H9 (cell line): ENCODE measurements around the gene ZNF213. TPM values are rescaled to one million over a fixed set of nuclear protein-coding genes. Genes with fewer than 3 reads are reported as not detected.

Source experiments
- DNase-seq: peaks from one replicate; pipeline ENCODE4 v3.0.0-alpha.2; 2017
- H2AFZ ChIP-seq: one replicate; pipeline ENCODE4 v1.6.1; 2013; ENCODE audit warnings: mild to moderate bottlenecking, low read length, control low read depth, moderate library complexity
- H2AK5ac ChIP-seq: 2 replicates; pipeline ENCODE4 v1.6.1; 2013; ENCODE audit warnings: low read length, control low read depth, mixed read lengths; ENCODE audit not compliant: insufficient read length
- H2BK120ac ChIP-seq: one replicate; pipeline ENCODE4 v1.6.1; 2013; ENCODE audit warnings: low read depth, mild to moderate bottlenecking, low read length, control low read depth, inconsistent platforms; ENCODE audit not compliant: poor library complexity, severe bottlenecking
- H2BK12ac ChIP-seq: 2 replicates; pipeline ENCODE4 v1.6.1; 2013; ENCODE audit warnings: low read length, control low read depth, mixed read lengths, low read depth; ENCODE audit not compliant: insufficient read length
- H2BK15ac ChIP-seq: 2 replicates; pipeline ENCODE4 v1.6.1; 2013; ENCODE audit warnings: low read depth, low read length, control low read depth
- H2BK20ac ChIP-seq: one replicate; pipeline ENCODE4 v1.6.1; 2013; ENCODE audit warnings: low read depth, mild to moderate bottlenecking, low read length, control low read depth, inconsistent platforms; ENCODE audit not compliant: poor library complexity, severe bottlenecking
- H2BK5ac ChIP-seq: 2 replicates; pipeline ENCODE4 v1.6.1; 2013; ENCODE audit warnings: low read length, control low read depth, mixed read lengths; ENCODE audit not compliant: insufficient read length
- H3K14ac ChIP-seq: 2 replicates; pipeline ENCODE4 v1.6.1; 2013; ENCODE audit warnings: low read length, control low read depth; ENCODE audit not compliant: insufficient read depth
- H3K18ac ChIP-seq: 2 replicates; pipeline ENCODE4 v1.6.1; 2013; ENCODE audit warnings: low read depth, mild to moderate bottlenecking, mixed read lengths, low read length, control low read depth; ENCODE audit not compliant: insufficient read length
- H3K23ac ChIP-seq: 2 replicates; pipeline ENCODE4 v1.6.1; 2013; ENCODE audit warnings: low read length, control low read depth, mixed read lengths, low read depth; ENCODE audit not compliant: insufficient read length
- H3K23me2 ChIP-seq: 2 replicates; pipeline ENCODE4 v1.6.1; 2013; ENCODE audit warnings: low read depth, mild to moderate bottlenecking, mixed read lengths, low read length, control low read depth; ENCODE audit not compliant: insufficient read length, poor library complexity, severe bottlenecking
- H3K27ac ChIP-seq: 2 replicates; pipeline ENCODE4 v1.5.1; 2013; ENCODE audit warnings: low read length, control low read depth, mixed read lengths, low read depth; ENCODE audit not compliant: insufficient read length
- H3K27me3 ChIP-seq: 2 replicates; pipeline ENCODE4 v1.6.1; 2013; ENCODE audit warnings: low read length, control low read depth, inconsistent platforms; ENCODE audit not compliant: insufficient read depth
- H3K4ac ChIP-seq: 2 replicates; pipeline ENCODE4 v1.6.1; 2013; ENCODE audit warnings: low read depth, mild to moderate bottlenecking, control low read depth, inconsistent platforms, low read length, moderate library complexity
- H3K4me1 ChIP-seq: 2 replicates; pipeline ENCODE4 v1.6.1; 2013; ENCODE audit warnings: low read length, control low read depth, inconsistent platforms; ENCODE audit not compliant: insufficient read depth
- H3K4me2 ChIP-seq: 2 replicates; pipeline ENCODE4 v1.6.1; 2013; ENCODE audit warnings: low read length, control low read depth, mixed read lengths; ENCODE audit not compliant: insufficient read length, insufficient read depth
- H3K56ac ChIP-seq: 2 replicates; pipeline ENCODE4 v1.6.1; 2013; ENCODE audit warnings: low read depth, mild to moderate bottlenecking, mixed read lengths, low read length, control low read depth; ENCODE audit not compliant: insufficient read length
- H3K79me1 ChIP-seq: 2 replicates; pipeline ENCODE4 v1.6.1; 2013; ENCODE audit warnings: low read depth, mild to moderate bottlenecking, moderate library complexity, low read length, control low read depth, inconsistent platforms; ENCODE audit not compliant: insufficient read depth, poor library complexity, severe bottlenecking
- H3K79me2 ChIP-seq: 2 replicates; pipeline ENCODE4 v1.6.1; 2013; ENCODE audit warnings: low read length, control low read depth, inconsistent platforms; ENCODE audit not compliant: insufficient read depth
- H3K9ac ChIP-seq: 2 replicates; pipeline ENCODE4 v1.6.1; 2013; ENCODE audit warnings: low read length, control low read depth, mixed read lengths; ENCODE audit not compliant: insufficient read length; ENCODE audit errors: extremely low read depth
- H3K9me3 ChIP-seq: one replicate; pipeline ENCODE4 v1.6.1; 2013; ENCODE audit warnings: low read depth, low read length, inconsistent platforms; ENCODE audit not compliant: control insufficient read depth
- H3T11ph ChIP-seq: one replicate; pipeline ENCODE4 v1.6.1; 2013; ENCODE audit warnings: mild to moderate bottlenecking, low read length, control low read depth, inconsistent platforms
- H4K20me1 ChIP-seq: one replicate; pipeline ENCODE4 v1.6.1; 2013; ENCODE audit not compliant: control insufficient read depth, insufficient read length, insufficient read depth
- H4K5ac ChIP-seq: 2 replicates; pipeline ENCODE4 v1.6.1; 2013; ENCODE audit warnings: low read depth, mild to moderate bottlenecking, mixed read lengths, low read length, control low read depth; ENCODE audit not compliant: insufficient read length
- H4K8ac ChIP-seq: replicated peaks from 2 replicates; pipeline ENCODE4 v1.6.1; 2013; ENCODE audit warnings: low read length, control low read depth, mixed read lengths, low read depth; ENCODE audit not compliant: insufficient read length
- H4K91ac ChIP-seq: 2 replicates; pipeline ENCODE4 v1.6.1; 2013; ENCODE audit warnings: low read depth, mild to moderate bottlenecking, moderate library complexity, mixed read lengths, low read length, control low read depth; ENCODE audit not compliant: insufficient read length
- H3K27ac Mint-ChIP-seq, 3 experiments: 2 replicates in 2 of 3; 3 replicates in 1 of 3; pipeline ENCODE4 v1.8.0; 2020 to 2021; ENCODE audit warnings: mixed read lengths in 3 of 3, mild to moderate bottlenecking in 1 of 3, moderate library complexity in 1 of 3
- H3K27me3 Mint-ChIP-seq: 2 replicates; pipeline ENCODE4 v1.8.0; 2021; ENCODE audit warnings: low read depth, mild to moderate bottlenecking, moderate library complexity, mixed read lengths
- H3K36me3 Mint-ChIP-seq, 3 experiments: 2 replicates in 2 of 3; 3 replicates in 1 of 3; pipeline ENCODE4 v1.8.0; 2020 to 2021; ENCODE audit warnings: low read depth in 3 of 3, mixed read lengths in 3 of 3; ENCODE audit not compliant: insufficient read depth in 1 of 3
- H3K4me1 Mint-ChIP-seq, 2 experiments: 2 replicates each; pipeline ENCODE4 v1.8.0; 2020; ENCODE audit warnings: mixed read lengths in 2 of 2
- H3K4me3 Mint-ChIP-seq, 2 experiments: 2 replicates in 1 of 2; 3 replicates in 1 of 2; pipeline ENCODE4 v1.8.0; 2020 to 2021; ENCODE audit warnings: mild to moderate bottlenecking in 2 of 2, mixed read lengths in 2 of 2, moderate library complexity in 1 of 2
- H3K9me3 Mint-ChIP-seq, 2 experiments: 2 replicates in 1 of 2; 3 replicates in 1 of 2; pipeline ENCODE4 v1.8.0; 2020; ENCODE audit warnings: mild to moderate bottlenecking in 2 of 2, mixed read lengths in 2 of 2, moderate library complexity in 1 of 2
- WGBS: extraction: QIAGEN DNeasy Blood & Tissue Kit; methylation state at CpG from one replicate; pipeline ENCODE4 v1.1.7; 2013; ENCODE audit warnings: missing lambda C conversion rate, low lambda C conversion rate, mixed read lengths; ENCODE audit not compliant: insufficient read length; ENCODE audit errors: extremely low coverage; 5-methylcytosine and 5-hydroxymethylcytosine counted together
- total RNA-seq: library from RNA; stranded (reverse); gene quantifications from 2 replicates; pipeline ENCODE4 v1.2.1, GENCODE V29; 2021
- TF ChIP-seq, protein P1 (sequence below): fragments of 200-600 bp; sonication (generic); conservative IDR thresholded peaks from 3 replicates; pipeline ENCODE4 v1.8.0; 2021; ENCODE audit warnings: antibody characterized with exemption, mild to moderate bottlenecking

Gene ZNF213
- total RNA-seq, 1 experiment from 2014 or later, result 6.4 TPM

DNA sequence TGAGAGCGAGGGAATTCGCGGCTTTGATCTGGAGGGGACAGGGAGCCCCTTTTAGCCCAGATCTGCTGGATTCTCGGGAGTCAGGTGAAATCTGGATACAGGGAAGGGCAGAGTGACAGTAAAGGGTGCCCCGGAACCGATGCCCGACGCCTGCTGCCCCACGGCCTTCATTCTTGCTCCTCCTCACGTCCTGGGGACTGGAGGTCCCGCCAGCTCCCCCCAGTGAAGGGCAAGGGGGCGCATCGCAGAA is 53.8 kb downstream of the ZNF213 start:
- no peak overlapping the region for H2BK20ac ChIP-seq
- no peak overlapping the region for H3K18ac ChIP-seq
- H3K56ac ChIP-seq, result no peak overlapping the region
- H3K4ac ChIP-seq, result no peak overlapping the region
- Mint-ChIP-seq H3K27me3 (peaks cover 60% of the 10 kb centered on the region), H3K4me3 (peak overlapping the region; percentile 93 to 98), H3K9me3 (peaks cover 3 to 6% of the 10 kb centered on the region in 2 experiments; a peak in 4 of 5 replicates), H3K36me3 (no peaks in the 10 kb centered on the region; a peak in 2 of 7 replicates), H3K4me1 (peaks cover 25 to 32% of the 10 kb centered on the region in 2 experiments), H3K27ac (no peak overlapping the region)
- H3K23me2 ChIP-seq, result peaks cover 34% of the 10 kb centered on the region
- TF ChIP-seq, protein P1, sequence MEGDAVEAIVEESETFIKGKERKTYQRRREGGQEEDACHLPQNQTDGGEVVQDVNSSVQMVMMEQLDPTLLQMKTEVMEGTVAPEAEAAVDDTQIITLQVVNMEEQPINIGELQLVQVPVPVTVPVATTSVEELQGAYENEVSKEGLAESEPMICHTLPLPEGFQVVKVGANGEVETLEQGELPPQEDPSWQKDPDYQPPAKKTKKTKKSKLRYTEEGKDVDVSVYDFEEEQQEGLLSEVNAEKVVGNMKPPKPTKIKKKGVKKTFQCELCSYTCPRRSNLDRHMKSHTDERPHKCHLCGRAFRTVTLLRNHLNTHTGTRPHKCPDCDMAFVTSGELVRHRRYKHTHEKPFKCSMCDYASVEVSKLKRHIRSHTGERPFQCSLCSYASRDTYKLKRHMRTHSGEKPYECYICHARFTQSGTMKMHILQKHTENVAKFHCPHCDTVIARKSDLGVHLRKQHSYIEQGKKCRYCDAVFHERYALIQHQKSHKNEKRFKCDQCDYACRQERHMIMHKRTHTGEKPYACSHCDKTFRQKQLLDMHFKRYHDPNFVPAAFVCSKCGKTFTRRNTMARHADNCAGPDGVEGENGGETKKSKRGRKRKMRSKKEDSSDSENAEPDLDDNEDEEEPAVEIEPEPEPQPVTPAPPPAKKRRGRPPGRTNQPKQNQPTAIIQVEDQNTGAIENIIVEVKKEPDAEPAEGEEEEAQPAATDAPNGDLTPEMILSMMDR, result no peak
- H4K5ac ChIP-seq, result no peak overlapping the region
- H4K91ac ChIP-seq, result no peak overlapping the region
- peaks cover 2% of the 10 kb centered on the region; the same call in 1 of the 2 replicates for H3K27me3 ChIP-seq
- H2AFZ ChIP-seq, result no peak overlapping the region
- no peak for DNase-seq
- H2BK15ac ChIP-seq, result no peak overlapping the region
- WGBS, result no CpG with 5 or more reads among the region's 13 CpGs
- H2BK5ac ChIP-seq, result no peak overlapping the region
- no peak overlapping the region for H2AK5ac ChIP-seq
- no peak overlapping the region for H3T11ph ChIP-seq
- no peak overlapping the region for H3K14ac ChIP-seq
- no peaks in the 10 kb centered on the region for H3K4me1 ChIP-seq
- H3K23ac ChIP-seq, result no peak overlapping the region
- H2BK120ac ChIP-seq, result no peak overlapping the region
- H3K4me2 ChIP-seq, result peak overlapping the region; percentile 92
- no peaks in the 10 kb centered on the region for H3K79me1 ChIP-seq
- peak overlapping the region; percentile 24 for H3K9ac ChIP-seq
- H4K8ac ChIP-seq, result no peak overlapping the region
- no peaks in the 10 kb centered on the region for H3K79me2 ChIP-seq
- no peak overlapping the region for H2BK12ac ChIP-seq
- no peak overlapping the region for H3K27ac ChIP-seq
- no peaks in the 10 kb centered on the region for H3K9me3 ChIP-seq
- no peaks in the 10 kb centered on the region for H4K20me1 ChIP-seq
